HepG2 (cell line): Measurements from ENCODE around the gene RASGRP4. TPM values are rescaled to one million over a fixed set of nuclear protein-coding genes. Genes with fewer than 3 reads are reported as not detected.

ENCODE experiments used
- CENPT ChIP-seq: sonication (generic); formaldehyde crosslinking; IDR thresholded peaks from 2 replicates; pipeline ENCODE4 v1.8.0; 2022; ENCODE audit warnings: low read depth, mild to moderate bottlenecking, moderate library complexity, missing genetic modification reagents
- ISX ChIP-seq: sonication (generic); formaldehyde crosslinking; conservative IDR thresholded peaks from 2 replicates; pipeline ENCODE4 v1.5.0; 2020; ENCODE audit warnings: missing genetic modification reagents
- KLF9 ChIP-seq: IDR thresholded peaks from 2 replicates; pipeline ENCODE4 v1.6.1; 2016; ENCODE audit warnings: low read depth
- MED13 ChIP-seq: sonication (generic); formaldehyde crosslinking; IDR thresholded peaks from 2 replicates; pipeline ENCODE4 v1.5.0; 2020; ENCODE audit warnings: missing genetic modification reagents
- NCOA2 ChIP-seq: sonication (generic); formaldehyde crosslinking; IDR thresholded peaks from 2 replicates; pipeline ENCODE4 v1.8.0; 2022; ENCODE audit warnings: inconsistent platforms
- NFIC ChIP-seq: IDR thresholded peaks from 2 replicates; pipeline ENCODE4 v1.6.1; 2012; ENCODE audit warnings: mild to moderate bottlenecking, low read length, inconsistent platforms
- NR2F2 ChIP-seq: IDR thresholded peaks from 2 replicates; pipeline ENCODE4 v1.6.1; 2012; ENCODE audit warnings: low read depth, inconsistent platforms, borderline replicate concordance
- RARG ChIP-seq: sonication (generic); formaldehyde crosslinking; IDR thresholded peaks from 2 replicates; pipeline ENCODE4 v1.4.0; 2020; ENCODE audit warnings: low read depth, mild to moderate bottlenecking, missing genetic modification reagents
- SAP130 ChIP-seq: IDR thresholded peaks from 2 replicates; pipeline ENCODE4 v1.6.1; 2016; ENCODE audit warnings: low read depth
- SMYD3 ChIP-seq: sonication (generic); formaldehyde crosslinking; IDR thresholded peaks from 2 replicates; pipeline ENCODE4 v1.8.1; 2023; ENCODE audit warnings: mild to moderate bottlenecking, missing genetic modification reagents
- TCF7L2 ChIP-seq: IDR thresholded peaks from 2 replicates; pipeline ENCODE4 v1.6.1; 2011; ENCODE audit warnings: mild to moderate bottlenecking, low read depth, low read length, moderate library complexity
- ZFP41 ChIP-seq: sonication (generic); formaldehyde crosslinking; IDR thresholded peaks from 2 replicates; pipeline ENCODE4 v1.4.0; 2020; ENCODE audit warnings: mild to moderate bottlenecking, missing genetic modification reagents, borderline replicate concordance
- ZNF143 ChIP-seq: sonication (generic); formaldehyde crosslinking; IDR thresholded peaks from 2 replicates; pipeline ENCODE4 v1.4.0; 2020; ENCODE audit warnings: missing genetic modification reagents
- ZNF260 ChIP-seq: sonication (generic); formaldehyde crosslinking; IDR thresholded peaks from 2 replicates; pipeline ENCODE4 v1.4.0; 2020; ENCODE audit warnings: missing genetic modification reagents, low read depth, mild to moderate bottlenecking, borderline replicate concordance
- ZNF331 ChIP-seq: sonication (generic); formaldehyde crosslinking; IDR thresholded peaks from 2 replicates; pipeline ENCODE4 v1.4.0; 2020; ENCODE audit warnings: missing genetic modification reagents
- ZNF678 ChIP-seq: sonication (generic); formaldehyde crosslinking; IDR thresholded peaks from 2 replicates; pipeline ENCODE4 v1.4.0; 2020; ENCODE audit warnings: mild to moderate bottlenecking, missing genetic modification reagents
- ZNF772 ChIP-seq: sonication (generic); formaldehyde crosslinking; IDR thresholded peaks from 2 replicates; pipeline ENCODE4 v1.5.0; 2020; ENCODE audit warnings: mild to moderate bottlenecking, missing genetic modification reagents
- polyA plus RNA-seq, 8 experiments: library from polyadenylated mRNA; depleted of rRNA in 3 of 8; stranded (reverse) in 7 of 8; unstranded in 1 of 8; fragments of >200 nt; fragmentation: Illumina TruSeq in 4 of 8; extraction: Trizol in 4 of 8; gene quantifications; 2 replicates each; pipeline versions ENCODE4 v1.2.1 to v1.2.3, GENCODE V29; 2011 to 2016; ENCODE audit warnings: low read depth in 4 of 8, missing spikeins in 1 of 8, mixed read lengths in 1 of 8; ENCODE audit not compliant: insufficient read depth in 1 of 8
- total RNA-seq, 5 experiments: library from RNA; depleted of rRNA; stranded (reverse); fragments of >200 nt; fragmentation: Illumina TruSeq; extraction: Trizol; gene quantifications; 2 replicates each; pipeline ENCODE4 v1.2.3, GENCODE V29; 2016; ENCODE audit warnings: low read depth in 1 of 5
- TF ChIP-seq, protein P1 (sequence below): sonication (generic); formaldehyde crosslinking; IDR thresholded peaks from 2 replicates; pipeline ENCODE4 v1.5.1; 2020; ENCODE audit warnings: missing genetic modification reagents, mild to moderate bottlenecking, borderline replicate concordance
- TF ChIP-seq, protein P2 (sequence below): IDR thresholded peaks from 2 replicates; pipeline ENCODE4 v1.6.1; 2016; ENCODE audit warnings: low read depth, control low read depth
- TF ChIP-seq, protein P3 (sequence below): sonication (generic); formaldehyde crosslinking; IDR thresholded peaks from 2 replicates; pipeline ENCODE4 v1.9.0; 2021; ENCODE audit warnings: mild to moderate bottlenecking, missing genetic modification reagents

Gene RASGRP4
- total and polyA plus RNA-seq, 2 of the 13 experiments (the other 11 are each of a cell fraction or from before 2014, with no cell fraction given) = not detected

DNA sequence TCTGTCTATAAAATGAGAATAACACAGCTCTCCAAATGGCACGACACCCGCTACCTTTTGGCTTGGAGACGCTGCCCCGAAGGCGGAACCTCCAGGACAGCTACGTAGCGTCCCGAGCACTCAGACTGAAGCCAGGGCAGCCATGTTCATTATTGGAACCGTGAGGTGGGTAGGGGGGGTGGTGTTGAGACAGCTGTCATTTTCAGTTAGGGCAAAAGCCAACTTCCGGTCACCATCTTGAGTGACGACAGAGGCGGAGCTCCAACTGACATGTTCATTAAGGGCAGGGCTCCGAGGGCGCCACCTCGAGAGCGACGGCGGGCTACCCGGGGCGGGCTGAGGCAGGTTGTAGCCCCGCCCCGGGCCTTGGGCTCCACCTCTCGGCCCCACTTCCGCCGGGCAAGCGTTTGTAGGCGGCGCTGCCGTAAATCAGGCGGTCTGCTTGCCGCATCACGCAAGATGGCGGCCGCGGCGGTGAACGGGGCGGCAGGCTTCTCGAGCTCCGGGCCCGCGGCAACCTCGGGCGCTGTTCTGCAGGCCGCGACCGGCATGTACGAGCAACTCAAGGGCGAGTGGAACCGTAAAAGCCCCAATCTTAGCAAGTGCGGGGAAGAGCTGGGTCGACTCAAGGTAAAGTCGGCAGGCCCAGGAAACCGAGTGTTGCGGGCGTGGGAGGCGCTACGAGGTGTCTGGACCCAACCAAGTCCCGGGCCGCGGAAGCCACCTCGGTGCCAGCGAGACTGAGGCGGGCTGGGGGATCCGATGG lies 51.5 kb downstream of the RASGRP4 start, which contains the start of gene PSMD8 (continued):
- 0 out of 2 replicates have a peak, but pooled peaks have one; percentile 20 for TF ChIP-seq ZFP41 (CRISPR knock-in tag)
- peak; percentile 52; the same call in 1 of the 2 replicates for TF ChIP-seq MED13 (CRISPR knock-in tag)
- TF ChIP-seq, protein P1, sequence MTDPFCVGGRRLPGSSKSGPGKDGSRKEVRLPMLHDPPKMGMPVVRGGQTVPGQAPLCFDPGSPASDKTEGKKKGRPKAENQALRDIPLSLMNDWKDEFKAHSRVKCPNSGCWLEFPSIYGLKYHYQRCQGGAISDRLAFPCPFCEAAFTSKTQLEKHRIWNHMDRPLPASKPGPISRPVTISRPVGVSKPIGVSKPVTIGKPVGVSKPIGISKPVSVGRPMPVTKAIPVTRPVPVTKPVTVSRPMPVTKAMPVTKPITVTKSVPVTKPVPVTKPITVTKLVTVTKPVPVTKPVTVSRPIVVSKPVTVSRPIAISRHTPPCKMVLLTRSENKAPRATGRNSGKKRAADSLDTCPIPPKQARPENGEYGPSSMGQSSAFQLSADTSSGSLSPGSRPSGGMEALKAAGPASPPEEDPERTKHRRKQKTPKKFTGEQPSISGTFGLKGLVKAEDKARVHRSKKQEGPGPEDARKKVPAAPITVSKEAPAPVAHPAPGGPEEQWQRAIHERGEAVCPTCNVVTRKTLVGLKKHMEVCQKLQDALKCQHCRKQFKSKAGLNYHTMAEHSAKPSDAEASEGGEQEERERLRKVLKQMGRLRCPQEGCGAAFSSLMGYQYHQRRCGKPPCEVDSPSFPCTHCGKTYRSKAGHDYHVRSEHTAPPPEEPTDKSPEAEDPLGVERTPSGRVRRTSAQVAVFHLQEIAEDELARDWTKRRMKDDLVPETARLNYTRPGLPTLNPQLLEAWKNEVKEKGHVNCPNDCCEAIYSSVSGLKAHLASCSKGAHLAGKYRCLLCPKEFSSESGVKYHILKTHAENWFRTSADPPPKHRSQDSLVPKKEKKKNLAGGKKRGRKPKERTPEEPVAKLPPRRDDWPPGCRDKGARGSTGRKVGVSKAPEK = no peak
- no peak for TF ChIP-seq NR2F2
- peak; percentile 75; the same call in 1 of the 2 replicates for TF ChIP-seq ISX (CRISPR knock-in tag)
- 0 out of 2 replicates have a peak, but pooled peaks have one; percentile 32 for TF ChIP-seq KLF9 (CRISPR knock-in tag)
- TF ChIP-seq TCF7L2 = no peak
- TF ChIP-seq SAP130 (CRISPR knock-in tag) = peak; percentile 93
- TF ChIP-seq NCOA2 (CRISPR knock-in tag) = no peak; the same call in 1 of the 2 replicates
- TF ChIP-seq CENPT (CRISPR knock-in tag) = no peak
- TF ChIP-seq RARG (CRISPR knock-in tag) = 0 out of 2 replicates have a peak, but pooled peaks have one; percentile 47
- TF ChIP-seq ZNF260 (CRISPR knock-in tag) = no peak
- no peak for TF ChIP-seq NFIC
- TF ChIP-seq, protein P2, sequence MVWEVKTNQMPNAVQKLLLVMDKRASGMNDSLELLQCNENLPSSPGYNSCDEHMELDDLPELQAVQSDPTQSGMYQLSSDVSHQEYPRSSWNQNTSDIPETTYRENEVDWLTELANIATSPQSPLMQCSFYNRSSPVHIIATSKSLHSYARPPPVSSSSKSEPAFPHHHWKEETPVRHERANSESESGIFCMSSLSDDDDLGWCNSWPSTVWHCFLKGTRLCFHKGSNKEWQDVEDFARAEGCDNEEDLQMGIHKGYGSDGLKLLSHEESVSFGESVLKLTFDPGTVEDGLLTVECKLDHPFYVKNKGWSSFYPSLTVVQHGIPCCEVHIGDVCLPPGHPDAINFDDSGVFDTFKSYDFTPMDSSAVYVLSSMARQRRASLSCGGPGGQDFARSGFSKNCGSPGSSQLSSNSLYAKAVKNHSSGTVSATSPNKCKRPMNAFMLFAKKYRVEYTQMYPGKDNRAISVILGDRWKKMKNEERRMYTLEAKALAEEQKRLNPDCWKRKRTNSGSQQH = peak; percentile 78
- TF ChIP-seq SMYD3 = no peak
- TF ChIP-seq ZNF678 (CRISPR knock-in tag) = peak; percentile 56; the same call in 1 of the 2 replicates
- TF ChIP-seq ZNF331 (CRISPR knock-in tag) = peak; percentile 40; the same call in 1 of the 2 replicates
- peak; percentile 9 for TF ChIP-seq ZNF143 (CRISPR knock-in tag)
- TF ChIP-seq, protein P3, sequence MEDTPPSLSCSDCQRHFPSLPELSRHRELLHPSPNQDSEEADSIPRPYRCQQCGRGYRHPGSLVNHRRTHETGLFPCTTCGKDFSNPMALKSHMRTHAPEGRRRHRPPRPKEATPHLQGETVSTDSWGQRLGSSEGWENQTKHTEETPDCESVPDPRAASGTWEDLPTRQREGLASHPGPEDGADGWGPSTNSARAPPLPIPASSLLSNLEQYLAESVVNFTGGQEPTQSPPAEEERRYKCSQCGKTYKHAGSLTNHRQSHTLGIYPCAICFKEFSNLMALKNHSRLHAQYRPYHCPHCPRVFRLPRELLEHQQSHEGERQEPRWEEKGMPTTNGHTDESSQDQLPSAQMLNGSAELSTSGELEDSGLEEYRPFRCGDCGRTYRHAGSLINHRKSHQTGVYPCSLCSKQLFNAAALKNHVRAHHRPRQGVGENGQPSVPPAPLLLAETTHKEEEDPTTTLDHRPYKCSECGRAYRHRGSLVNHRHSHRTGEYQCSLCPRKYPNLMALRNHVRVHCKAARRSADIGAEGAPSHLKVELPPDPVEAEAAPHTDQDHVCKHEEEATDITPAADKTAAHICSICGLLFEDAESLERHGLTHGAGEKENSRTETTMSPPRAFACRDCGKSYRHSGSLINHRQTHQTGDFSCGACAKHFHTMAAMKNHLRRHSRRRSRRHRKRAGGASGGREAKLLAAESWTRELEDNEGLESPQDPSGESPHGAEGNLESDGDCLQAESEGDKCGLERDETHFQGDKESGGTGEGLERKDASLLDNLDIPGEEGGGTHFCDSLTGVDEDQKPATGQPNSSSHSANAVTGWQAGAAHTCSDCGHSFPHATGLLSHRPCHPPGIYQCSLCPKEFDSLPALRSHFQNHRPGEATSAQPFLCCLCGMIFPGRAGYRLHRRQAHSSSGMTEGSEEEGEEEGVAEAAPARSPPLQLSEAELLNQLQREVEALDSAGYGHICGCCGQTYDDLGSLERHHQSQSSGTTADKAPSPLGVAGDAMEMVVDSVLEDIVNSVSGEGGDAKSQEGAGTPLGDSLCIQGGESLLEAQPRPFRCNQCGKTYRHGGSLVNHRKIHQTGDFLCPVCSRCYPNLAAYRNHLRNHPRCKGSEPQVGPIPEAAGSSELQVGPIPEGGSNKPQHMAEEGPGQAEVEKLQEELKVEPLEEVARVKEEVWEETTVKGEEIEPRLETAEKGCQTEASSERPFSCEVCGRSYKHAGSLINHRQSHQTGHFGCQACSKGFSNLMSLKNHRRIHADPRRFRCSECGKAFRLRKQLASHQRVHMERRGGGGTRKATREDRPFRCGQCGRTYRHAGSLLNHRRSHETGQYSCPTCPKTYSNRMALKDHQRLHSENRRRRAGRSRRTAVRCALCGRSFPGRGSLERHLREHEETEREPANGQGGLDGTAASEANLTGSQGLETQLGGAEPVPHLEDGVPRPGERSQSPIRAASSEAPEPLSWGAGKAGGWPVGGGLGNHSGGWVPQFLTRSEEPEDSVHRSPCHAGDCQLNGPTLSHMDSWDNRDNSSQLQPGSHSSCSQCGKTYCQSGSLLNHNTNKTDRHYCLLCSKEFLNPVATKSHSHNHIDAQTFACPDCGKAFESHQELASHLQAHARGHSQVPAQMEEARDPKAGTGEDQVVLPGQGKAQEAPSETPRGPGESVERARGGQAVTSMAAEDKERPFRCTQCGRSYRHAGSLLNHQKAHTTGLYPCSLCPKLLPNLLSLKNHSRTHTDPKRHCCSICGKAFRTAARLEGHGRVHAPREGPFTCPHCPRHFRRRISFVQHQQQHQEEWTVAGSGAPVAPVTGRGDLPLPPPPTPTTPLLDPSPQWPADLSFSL = no peak
- peak; percentile 93 for TF ChIP-seq ZNF772 (CRISPR knock-in tag)
